Astrocyte of the spinal cord (primary cell): ENCODE data around the gene CTSZ.
A peak's percentile ranks its signal among the peaks of the same experiment; 100 is the strongest.
"Not testable (repeated sequence)": the region's sequence is repeated elsewhere in the genome, so short reads cannot be mapped to it uniquely, and the experiment has no call there.

ENCODE experiments used
- DNase-seq: peaks from one replicate; pipeline ENCODE4 v3.0.0; 2011; ENCODE audit warnings: low read depth, low spot score
- H3K4me3 ChIP-seq: 2 replicates; pipeline ENCODE4 v1.5.1; 2011; ENCODE audit warnings: low read depth, mild to moderate bottlenecking, low read length, moderate library complexity
- CTCF ChIP-seq: IDR thresholded peaks from 2 replicates; pipeline ENCODE4 v1.5.1; 2012; ENCODE audit warnings: low read depth, mild to moderate bottlenecking, low read length, inconsistent platforms
- in situ Hi-C: cut with HindIII; loops from 2 replicates; pipeline ENCODE4 v1.10.0; 2017; ENCODE audit warnings: low sequenced_read_pairs

The CTSZ gene

DNA sequence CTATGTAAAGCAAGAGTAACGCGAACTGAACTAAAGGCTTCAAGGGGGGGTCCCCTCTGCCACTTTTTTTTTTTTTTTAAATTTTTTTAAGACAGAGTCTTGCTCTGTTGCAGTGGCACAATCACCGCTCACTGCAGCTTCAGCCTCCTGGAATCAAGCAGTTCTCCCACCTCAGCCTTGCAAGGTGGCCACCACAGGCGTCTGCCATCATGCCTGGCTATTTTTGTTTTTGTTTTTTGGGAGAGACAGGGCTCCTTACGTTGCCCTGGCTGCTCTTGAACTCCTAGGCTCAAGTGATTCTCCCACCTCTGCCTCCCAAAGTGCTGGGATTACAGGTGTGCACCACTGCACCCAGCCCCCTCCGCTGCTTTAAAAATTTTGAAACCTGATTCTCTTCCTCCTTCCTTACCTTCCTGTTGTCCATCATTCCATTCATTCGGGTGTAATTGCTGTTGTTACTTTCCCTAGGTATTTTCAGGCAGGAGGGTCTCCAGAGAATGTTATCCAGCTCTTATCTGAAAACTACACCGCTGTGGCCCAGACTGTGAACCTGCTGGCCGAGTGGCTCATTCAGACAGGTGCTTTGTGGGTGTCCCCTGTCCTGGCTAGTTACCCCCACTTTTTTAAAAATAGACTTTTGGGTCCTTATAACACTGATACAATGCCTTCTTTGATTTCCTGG is 20.6 kb downstream of the CTSZ start:
- no peak for DNase-seq
- no peak overlapping the region for H3K4me3 ChIP-seq
- in situ Hi-C loops, result no loop called here

DNA sequence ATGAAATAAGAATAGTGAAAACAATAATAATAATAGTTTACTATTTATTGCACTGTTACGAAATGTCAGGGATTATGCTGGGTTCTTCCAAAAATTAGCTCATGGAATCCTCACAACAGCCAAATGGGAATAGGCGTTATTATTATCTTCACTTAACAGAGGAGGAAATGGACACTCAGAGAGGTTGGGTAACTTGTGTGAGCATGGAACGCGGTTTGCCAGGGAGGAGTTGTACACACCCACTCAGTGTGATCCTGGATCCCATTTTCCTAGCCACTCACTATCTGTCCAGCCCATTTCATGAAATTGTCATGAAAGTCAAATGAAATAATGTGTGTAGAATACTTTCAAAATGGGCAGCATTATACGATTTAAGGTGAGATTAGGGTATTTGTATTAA is 21.4 kb downstream of the CTSZ start:
- no peak for DNase-seq
- in situ Hi-C loops, result no loop called here
- H3K4me3 ChIP-seq, result no peak overlapping the region
- TF ChIP-seq CTCF, result no peak

More for the DNA sequence above, 20.6 kb downstream of the CTSZ start:
- TF ChIP-seq CTCF, result no peak

DNA sequence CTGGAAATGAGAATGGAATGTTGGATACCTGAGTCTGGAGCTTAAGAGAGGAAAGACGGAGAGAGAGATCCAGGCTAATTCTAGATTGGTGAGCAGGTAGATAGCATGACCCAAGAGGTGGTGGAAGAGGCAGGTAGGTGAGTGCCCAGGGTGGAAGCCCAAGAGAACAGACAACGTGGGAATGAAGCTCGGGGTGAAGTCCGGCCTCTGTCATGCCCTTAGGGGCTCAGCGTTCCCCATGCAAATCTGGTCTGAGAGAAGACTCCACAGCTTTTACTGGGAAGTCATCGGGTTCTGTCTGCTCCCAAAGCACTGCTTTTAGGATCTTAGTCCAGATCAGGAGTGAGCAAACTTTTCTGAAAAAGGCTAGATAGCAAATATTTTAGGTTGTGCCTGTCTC is 22.4 kb downstream of the CTSZ start:
- DNase-seq, result no peak
- H3K4me3 ChIP-seq, result no peak overlapping the region
- in situ Hi-C loops, result no loop called here

DNA sequence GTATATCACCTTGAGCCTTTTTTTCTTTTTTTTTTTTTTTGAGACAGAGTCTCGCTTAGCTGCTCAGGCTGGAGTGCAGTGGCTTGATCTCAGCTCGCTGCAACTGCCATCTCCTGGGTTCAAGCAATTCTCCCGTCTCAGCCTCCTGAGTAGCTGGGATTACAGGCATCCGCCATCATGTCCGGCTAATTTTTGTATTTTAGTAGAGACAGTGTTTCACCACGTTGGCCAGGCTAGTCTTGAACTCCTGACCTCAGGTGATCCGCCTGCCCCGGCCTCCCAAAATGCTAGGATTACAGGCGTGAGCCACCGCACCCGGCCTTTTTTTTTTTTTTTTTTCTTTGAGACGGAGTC is 24.0 kb downstream of the CTSZ start:
- DNase-seq, in situ Hi-C loops: not testable (repeated sequence)

More for the DNA sequence above, 22.4 kb downstream of the CTSZ start:
- no peak for TF ChIP-seq CTCF

DNA sequence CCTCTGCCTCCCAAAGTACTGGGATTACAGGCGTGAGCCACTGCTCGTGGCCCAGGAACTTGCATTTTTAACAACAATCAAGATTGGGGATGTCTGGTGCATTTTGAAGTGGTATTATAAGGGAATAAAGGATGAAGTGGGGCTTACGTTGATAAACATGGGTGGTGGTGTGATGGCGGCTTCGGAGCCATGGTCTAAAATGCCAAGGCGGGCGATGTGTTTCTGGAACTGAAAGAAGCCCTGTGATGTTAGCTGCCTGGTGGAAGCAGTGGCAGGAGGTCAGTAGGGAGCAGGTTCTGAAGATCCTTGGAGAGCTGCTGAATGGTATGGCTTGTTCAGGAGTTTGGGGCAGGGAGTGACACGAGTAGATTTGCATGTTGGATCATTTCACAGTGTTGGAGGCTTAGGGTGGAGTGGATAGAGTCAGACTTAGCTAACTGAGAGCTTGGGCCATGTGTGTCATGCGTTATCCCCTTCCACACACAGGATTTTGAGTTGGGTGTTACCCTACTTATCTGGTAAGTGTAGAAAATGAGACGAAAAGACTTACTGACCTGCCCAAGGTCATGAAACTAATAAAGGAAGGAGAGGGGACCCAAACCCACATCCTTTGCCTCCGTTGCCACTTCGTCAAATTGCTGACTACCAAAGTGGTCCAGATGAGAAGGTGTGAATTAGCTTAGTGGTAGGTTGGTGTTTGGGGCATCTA is 24.5 kb downstream of the CTSZ start:
- peak overlapping the region; percentile 78 for H3K4me3 ChIP-seq
- no peak for DNase-seq
- TF ChIP-seq CTCF, result no peak
- in situ Hi-C loops, result no loop called here

More for the DNA sequence above, 24.0 kb downstream of the CTSZ start:
- H3K4me3 ChIP-seq, result not testable (repeated sequence)

DNA sequence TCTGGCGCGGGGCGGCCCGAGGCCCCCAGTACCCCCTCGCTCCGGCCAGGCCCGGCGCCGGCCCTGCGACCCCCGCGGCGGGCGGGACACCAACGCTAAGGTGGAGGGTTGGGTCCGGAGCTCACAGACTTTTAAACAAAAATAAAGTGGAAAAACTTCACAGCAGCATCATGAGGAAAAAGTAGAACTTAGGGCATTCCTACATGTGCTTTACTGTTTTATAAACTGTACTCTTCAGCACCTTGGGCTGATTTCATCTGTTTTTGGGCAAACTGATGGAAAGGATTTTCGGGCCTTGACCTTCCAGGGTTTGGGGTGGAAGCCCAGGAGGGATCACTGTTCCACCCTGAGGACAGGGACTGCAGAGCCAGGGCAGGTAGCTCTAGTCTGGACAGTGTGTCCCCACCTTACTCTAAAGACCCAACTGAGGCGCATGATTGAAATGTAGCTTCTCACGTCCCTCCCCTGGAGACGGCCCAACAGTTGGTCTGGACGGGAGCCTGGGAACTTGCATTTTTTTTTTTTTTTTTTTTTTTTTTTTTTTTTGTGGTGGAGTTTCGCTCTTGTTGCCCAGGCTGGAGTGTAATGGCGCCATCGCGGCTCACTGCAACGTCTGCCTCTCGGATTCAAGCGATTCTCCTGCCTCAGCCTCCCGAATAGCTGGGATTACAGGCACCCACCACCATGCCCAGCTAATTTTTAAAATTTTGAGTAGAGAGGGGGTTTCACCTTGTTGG is 25.3 kb downstream of the CTSZ start:
- TF ChIP-seq CTCF, result no peak
- peak overlapping the region; percentile 78 for H3K4me3 ChIP-seq
- DNase-seq, result peak; percentile 21
- in situ Hi-C loops, result no loop called here
